H1 (cell line): ENCODE results near the gene TBC1D4. TPM values are rescaled to one million over a fixed set of nuclear protein-coding genes. Genes with fewer than 3 reads are reported as not detected.

Experiments used
- SIRT6 ChIP-seq: IDR thresholded peaks from one replicate; pipeline ENCODE4 v1.7.1; 2012; ENCODE audit warnings: low read length, inconsistent platforms
- SP4 ChIP-seq: IDR thresholded peaks from 2 replicates; pipeline ENCODE4 v1.6.1; 2012; ENCODE audit warnings: low read length, inconsistent platforms
- polyA plus RNA-seq, 7 experiments: library from polyadenylated mRNA; depleted of rRNA in 3 of 7; stranded (reverse) in 5 of 7; unstranded in 2 of 7; fragments of >200 nt in 5 of 7; fragments of 200-250 nt in 2 of 7; gene quantifications; 1 replicate in 5 of 7; 2 replicates in 1 of 7; 4 replicates in 1 of 7; pipeline versions ENCODE4 v1.2.1 to v1.2.3, GENCODE V29; 2011 to 2013; ENCODE audit warnings: missing spikeins in 2 of 7, mixed read lengths in 2 of 7
- total RNA-seq: library from RNA; stranded (reverse); fragmentation: NEBNext Ultra II Directional; extraction: Animal tissue kit (Norgen Biotek cat#: 25700); gene quantifications from 2 replicates; pipeline ENCODE4 v1.2.1, GENCODE V29; 2021

TBC1D4 gene
- total and polyA plus RNA-seq, 2 of the 8 experiments (the other 6 are each of a cell fraction or from before 2014, with no cell fraction given) = 16.7 to 39.0 TPM

GRCh38 chr13:75395901-75396300 lies 86.1 kb downstream of the TBC1D4 start (continued):
- TF ChIP-seq SIRT6 = no peak
- TF ChIP-seq SP4 = no peak
